ENCODE measurements around the gene ARFIP1.
"Not testable (repeated sequence)": the region's sequence is repeated elsewhere in the genome, so short reads cannot be mapped to it uniquely, and the experiment has no call there.

Gene ARFIP1, protein sequence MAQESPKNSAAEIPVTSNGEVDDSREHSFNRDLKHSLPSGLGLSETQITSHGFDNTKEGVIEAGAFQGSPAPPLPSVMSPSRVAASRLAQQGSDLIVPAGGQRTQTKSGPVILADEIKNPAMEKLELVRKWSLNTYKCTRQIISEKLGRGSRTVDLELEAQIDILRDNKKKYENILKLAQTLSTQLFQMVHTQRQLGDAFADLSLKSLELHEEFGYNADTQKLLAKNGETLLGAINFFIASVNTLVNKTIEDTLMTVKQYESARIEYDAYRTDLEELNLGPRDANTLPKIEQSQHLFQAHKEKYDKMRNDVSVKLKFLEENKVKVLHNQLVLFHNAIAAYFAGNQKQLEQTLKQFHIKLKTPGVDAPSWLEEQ

DNA sequence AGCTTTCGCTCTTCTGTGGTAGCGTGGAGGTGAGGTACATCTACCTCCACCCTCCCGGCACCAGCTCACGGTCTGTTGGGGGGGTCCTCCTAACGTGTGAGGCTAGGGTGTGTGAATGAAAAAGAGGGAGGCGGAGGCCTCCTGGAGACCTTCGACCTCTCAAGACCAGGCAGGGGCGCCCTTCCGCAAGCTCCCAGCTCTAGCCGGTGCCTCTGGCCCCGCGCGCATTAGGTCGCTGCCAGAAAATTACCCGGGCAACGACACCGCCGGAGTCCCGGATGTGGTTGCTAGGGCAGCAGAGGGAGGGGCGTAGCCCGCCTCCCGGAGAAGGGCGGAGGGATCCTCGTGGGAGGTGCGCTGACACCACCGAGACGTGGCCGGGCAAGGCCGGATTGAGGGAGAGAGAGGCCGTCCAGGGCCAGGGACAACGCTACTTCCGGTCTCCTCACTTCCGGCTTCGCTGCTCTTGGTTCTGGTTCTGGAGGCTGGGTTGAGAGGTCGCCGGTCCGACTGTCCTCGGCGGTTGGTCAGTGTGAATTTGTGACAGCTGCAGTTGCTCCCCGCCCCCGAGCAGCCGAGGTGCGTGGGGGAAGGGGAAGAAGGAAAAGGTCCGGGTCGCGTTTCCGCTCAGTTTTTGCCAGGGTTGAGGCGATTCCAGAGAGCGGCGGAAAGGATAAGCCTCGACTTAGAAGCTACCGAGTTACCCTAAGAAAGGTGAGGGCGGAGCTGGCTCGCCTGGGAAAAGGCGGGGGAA lies at the start of gene ARFIP1, which contains the start of gene TIGD4:
Gene ARFIP1, plus strand, starts transcription at position 442 of the 754 bp plus-strand sequence. CDS start 49,680 bp downstream, outside the sequence.
Gene TIGD4, minus strand, starts transcription at position 218 of the 754 bp plus-strand sequence. CDS start 8,726 bp downstream, outside the sequence.
- DNase-seq (ENCODE audit: low read depth), result peak; percentile 96

DNA sequence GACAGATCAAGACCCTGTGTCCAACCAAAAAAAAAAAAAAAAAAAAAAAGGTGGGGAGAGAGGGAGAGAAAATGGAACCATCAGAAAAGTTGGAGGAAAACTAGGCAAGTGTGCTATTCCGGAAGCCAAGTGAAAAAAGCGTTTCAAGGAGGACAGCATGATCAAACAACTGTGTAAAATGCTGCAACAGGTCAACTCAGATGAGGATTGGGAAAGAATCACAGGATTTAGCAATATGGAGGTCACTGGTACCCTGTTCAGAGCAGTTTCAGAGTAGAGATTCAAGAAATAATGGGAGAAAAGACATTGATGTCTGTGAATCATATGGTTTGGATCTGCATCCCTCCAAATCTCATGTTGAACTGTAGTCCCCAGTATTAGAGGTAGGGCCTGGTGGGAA lies 47.8 kb upstream of the ARFIP1 start:
- no peak for DNase-seq (ENCODE audit: low read depth)

DNA sequence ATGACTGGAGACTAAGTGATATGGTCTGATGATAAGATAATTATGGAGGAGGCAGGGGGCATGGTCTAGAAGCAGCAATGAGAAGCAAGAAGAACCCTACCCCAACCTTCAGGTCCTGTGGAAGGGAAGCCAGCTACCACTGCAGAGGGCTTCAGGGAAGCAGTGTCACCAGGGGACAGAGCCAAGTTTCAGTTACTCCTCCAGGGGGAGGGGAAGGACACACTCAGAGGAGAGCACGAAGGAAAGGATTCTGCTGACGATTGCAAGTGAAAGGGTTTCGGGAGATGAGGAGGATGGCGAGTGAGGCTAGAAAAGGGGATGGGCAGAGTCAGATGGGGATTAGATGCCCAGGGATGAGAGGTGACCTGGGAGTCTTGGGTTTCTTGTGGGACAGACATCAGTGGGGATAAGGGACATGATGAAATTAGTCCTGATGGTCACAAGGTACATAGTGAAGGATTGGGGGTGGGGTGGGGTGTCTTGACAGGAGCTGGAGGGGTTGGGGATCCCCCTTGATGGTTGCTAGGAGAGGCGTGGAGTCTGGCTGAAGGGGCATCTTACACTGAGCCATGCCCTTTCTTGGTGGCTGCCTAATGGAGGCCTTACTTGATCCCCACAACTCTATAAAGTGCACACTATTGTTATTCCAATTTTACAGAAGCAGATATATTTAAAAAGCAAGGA lies 45.6 kb upstream of the ARFIP1 start:
- no peak for DNase-seq (ENCODE audit: low read depth)

DNA sequence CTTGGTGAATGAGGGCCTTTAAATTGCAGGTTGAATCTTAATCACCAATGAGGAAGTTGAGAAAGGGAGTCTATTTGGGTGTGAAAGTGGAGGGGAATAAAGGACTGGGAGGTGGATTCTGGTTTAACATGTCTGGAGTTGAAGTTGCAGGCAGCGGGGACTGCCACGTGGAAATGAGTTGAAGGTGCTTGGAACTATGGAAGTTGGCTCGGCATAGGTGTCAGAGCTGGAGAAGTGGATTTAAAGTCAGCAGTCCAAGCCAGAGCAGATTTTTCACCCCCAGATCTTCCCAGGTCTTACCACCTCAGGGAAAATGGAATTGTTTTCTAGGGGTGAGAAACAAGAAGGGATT lies 45.1 kb upstream of the ARFIP1 start:
- no peak for DNase-seq (ENCODE audit: low read depth)

DNA sequence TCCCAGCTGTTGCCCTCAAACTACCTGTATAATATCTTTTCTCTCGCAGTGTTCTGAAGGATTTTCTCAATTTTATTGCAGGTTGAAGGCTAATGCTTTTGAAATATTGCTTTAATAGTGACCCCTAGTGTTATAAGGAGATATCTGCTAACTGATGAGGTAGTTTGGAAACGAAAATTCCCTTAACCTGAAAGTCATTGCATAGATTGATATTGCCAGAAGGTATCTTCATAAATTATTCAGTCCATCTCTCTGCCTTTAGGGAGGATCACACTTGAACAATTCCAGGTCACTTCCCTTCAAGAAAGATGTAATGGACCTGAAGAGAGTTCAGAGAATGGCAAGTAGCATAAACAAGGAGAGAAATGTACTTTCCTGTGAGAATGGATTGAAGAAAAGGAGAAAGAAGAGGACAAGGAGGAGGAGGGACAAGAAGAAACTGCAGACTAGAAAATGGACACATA lies 44.3 kb upstream of the ARFIP1 start:
- DNase-seq (ENCODE audit: low read depth), result no peak

DNA sequence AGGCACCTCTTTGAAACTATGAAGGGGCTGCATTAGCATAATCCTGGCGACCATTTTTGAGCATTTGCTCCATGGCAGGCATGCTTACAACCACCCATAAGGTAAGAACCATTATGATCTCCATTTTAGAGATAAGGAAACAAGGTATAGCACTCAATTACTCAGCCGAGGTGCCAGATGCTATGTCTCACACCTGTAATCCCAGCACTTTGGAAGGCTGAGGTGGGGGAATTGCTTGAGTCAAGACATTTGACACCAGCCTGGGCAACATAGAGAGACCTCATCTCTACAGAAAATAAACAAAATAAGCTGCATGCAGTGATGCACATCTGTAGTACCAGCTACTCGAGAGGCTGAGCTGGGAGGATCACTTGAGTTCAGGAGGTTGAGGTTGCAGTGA lies 43.8 kb upstream of the ARFIP1 start:
- DNase-seq (ENCODE audit: low read depth), result no peak

DNA sequence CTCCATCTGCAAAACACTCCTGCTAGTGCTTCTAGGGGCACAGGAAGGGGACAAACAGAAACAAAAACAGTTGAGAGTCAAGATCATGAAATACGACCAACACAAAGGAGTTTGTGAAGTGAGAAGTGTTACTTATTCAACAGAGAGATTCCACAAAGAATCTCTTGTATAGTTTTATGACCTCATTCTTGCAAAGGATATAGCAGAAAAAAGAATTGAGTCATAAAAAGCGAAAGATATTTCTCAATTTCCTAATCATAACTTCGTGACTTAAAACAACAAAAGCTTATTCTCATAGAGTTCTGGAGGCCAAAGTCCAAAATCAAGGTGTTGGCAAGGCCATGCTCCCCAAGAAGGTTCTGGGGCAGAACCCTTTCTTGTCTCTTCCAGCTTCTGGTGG lies 40.9 kb upstream of the ARFIP1 start:
- no peak for DNase-seq (ENCODE audit: low read depth)

DNA sequence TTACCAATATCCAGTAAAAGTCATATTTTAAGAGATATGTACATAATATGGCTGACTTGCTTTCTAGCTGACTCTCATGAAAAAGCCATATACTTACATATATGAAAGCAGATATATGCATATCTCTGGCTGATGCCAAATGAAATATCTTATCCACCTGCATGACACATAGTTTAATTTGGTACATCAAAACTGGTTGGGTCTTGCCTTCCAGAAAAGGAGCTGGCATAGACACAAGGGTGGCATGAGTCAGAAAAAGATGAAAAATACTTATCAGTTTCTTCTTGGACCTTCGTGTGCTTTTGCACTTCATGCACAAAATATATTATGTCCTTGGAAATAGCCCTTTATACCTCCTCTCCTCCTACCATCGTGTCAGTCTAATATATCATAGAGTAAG lies 32.3 kb upstream of the ARFIP1 start:
- DNase-seq (ENCODE audit: low read depth), result no peak

DNA sequence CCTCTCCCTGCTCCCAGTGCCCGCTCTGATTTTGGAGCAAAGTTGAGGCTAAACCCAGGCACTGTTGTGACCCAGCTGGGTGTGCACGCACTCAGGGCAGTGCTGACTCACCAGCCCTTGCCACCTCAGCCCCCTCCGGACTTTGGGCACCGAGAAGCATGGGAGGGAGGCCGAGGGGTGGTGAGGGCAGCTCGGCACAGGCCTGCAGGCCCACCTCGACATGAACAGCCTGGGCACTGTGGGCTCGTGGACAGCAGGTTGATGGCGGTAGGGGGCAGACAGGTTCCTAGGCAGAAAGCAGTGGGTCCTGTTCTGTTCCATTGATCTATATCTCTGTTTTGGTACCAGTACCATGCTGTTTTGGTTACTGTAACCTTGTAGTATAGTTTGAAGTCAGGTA lies 31.1 kb upstream of the ARFIP1 start:
- DNase-seq (ENCODE audit: low read depth), result no peak

DNA sequence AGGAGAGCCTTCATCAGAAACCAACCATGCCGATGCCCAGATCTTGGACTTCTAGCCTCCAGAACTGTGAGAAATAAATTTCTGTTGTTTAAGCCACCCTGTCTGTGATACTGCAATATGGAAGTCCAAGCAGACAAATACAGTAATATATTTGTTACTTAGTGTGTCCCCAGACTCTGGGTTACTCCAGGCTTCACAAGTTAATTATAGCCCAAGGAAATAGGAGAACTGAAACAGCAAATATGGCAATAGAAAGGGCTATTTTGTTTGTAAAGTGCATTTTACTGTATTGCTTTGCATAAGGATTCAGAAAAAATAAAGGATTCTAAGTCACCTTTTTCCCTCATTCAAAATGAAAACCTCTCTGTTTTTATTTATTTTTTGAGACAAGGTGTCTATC lies 16.0 kb upstream of the ARFIP1 start:
- DNase-seq (ENCODE audit: low read depth), result no peak

DNA sequence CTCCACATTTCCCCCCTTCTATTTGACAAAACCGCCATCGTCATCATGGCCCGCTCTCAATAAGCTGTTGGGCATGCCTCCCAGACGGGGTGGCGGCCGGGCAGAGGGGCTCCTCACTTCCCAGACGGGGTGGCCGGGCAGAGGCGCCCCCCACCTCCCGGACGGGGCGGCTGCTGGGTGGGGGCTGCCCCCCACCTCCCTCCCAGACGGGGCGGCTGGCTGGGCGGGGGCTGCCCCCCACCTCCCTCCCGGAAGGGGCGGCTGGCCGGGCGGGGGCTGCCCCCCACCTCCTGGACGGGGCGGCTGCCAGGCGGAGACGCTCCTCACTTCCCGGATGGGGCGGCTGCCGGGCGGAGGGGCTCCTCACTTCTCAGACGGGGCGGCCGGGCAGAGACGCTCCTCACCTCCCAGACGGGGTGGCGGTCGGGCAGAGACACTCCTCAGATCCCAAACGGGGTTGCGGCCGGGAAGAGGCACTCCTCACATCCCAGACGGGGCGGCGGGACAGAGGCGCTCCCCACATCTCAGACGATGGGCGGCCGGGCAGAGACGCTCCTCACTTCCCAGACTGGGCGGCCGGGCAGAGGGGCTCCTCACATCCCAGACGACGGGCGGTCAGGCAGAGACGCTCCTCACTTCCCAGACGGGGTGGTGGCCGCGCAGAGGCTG lies 14.6 kb upstream of the ARFIP1 start:
- DNase-seq (ENCODE audit: low read depth), result not testable (repeated sequence)

DNA sequence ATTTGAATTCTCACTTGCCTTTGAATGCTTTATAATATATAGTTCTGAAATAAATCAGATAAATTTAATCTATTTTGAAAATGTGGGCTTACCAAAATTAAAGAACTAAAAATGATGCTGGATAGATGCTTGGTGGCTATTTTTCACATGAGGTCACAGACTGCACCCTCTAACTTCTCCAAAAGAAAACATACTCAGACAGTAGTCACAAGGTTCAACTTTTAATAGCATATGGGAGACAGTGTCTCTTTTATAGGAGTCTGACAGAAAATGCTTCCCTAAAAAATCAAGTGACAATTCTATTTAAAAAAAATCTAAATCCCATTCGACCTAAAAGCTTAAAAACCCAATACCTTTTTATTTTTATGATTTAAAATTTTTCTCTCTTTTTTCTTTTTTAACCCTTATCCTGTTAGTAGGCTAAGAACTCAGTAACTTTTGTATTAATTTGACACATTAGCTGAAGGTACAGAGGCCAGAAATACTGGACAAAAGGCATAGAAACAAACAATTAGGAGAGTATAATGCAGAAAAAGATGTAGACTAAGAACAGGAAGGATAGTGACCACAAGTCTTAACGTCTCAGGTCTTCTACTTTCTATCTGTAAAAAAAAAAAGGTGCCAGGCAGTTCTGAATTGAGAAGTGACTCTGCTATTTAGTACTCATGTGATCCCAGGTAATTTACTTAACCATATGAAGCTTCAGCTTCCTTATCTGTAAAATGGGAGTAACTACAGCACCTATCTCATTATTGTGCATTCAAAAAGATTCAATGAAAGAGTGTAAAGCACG lies 7.8 kb upstream of the ARFIP1 start:
- DNase-seq (ENCODE audit: low read depth), result no peak

DNA sequence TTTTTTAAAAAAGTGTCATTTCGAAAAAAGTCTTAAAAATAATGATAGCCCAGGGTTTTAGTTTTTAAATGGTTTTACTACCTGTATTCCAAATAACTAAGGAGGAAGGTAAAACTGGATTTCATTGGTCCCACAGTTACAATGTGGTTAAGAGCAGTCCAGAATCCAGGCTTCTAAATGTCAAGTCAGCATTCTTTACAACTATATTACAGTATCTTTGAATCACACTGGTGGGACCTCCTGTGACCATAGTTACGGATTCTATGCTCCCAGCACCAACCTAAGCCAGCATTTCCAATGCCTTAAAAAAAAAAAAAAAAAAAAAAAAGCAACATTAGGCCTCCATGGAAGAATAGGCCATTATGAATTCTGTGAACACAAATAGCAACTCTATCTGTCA lies 6.4 kb upstream of the ARFIP1 start:
- no peak for DNase-seq (ENCODE audit: low read depth)

DNA sequence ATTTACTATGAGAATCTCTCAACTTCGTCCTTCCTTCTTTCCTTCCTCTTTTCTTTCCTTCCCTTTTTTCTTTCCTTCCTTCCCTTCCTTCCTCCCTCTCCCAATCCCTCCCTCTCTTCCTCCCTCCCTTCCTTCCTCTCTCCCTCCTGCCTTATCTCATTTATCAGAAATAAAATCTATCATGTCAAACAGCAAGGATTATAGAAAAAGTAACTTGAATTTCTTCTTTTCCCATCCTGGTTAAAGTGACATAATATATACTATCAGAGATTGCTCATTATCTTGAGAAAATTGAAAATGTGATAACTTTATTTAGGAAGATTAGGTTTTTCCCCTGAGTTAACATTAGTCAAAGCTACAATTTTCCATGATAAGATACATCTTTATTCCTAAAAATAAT lies 5.8 kb upstream of the ARFIP1 start:
- DNase-seq (ENCODE audit: low read depth), result no peak

DNA sequence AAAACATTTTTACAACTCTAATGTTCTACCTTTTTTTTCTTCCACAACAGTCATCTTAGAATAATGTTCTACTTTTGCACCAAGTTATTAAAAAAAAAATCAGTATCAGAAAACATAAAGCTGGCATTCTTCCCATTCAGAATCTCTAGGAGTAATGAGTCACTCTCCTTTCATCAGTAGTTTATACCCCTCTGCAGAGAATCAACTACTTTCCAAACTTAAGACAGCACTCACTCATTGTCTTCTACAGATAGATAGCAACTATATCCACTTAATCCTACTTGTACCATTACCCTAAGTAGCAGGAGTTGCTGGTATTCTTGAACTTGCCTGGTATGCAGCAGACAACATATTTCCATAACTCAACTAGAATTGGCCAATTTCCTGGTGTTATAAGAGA lies 3.4 kb upstream of the ARFIP1 start:
- DNase-seq (ENCODE audit: low read depth), result no peak

DNA sequence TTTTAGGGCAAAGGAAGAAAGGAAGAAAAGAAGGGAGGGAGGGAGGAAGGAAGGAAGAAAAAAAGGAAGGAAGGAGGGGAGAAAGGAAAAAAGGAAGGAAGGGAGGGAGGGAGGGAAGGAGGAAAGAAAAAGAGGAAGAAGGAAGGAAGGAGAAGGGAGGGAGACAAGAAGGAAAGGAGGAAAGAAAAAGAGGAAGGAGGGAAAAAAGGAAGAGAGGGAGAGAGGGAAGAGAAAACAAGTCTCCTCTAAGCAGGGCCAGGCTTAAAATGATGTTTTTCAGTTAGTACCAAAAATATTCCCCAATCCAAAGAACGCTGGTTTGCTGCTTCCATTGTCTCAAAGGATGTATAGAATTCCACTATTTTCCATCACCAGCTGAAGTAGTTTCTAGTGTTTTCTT lies 2.3 kb upstream of the ARFIP1 start:
- no peak for DNase-seq (ENCODE audit: low read depth)

DNA sequence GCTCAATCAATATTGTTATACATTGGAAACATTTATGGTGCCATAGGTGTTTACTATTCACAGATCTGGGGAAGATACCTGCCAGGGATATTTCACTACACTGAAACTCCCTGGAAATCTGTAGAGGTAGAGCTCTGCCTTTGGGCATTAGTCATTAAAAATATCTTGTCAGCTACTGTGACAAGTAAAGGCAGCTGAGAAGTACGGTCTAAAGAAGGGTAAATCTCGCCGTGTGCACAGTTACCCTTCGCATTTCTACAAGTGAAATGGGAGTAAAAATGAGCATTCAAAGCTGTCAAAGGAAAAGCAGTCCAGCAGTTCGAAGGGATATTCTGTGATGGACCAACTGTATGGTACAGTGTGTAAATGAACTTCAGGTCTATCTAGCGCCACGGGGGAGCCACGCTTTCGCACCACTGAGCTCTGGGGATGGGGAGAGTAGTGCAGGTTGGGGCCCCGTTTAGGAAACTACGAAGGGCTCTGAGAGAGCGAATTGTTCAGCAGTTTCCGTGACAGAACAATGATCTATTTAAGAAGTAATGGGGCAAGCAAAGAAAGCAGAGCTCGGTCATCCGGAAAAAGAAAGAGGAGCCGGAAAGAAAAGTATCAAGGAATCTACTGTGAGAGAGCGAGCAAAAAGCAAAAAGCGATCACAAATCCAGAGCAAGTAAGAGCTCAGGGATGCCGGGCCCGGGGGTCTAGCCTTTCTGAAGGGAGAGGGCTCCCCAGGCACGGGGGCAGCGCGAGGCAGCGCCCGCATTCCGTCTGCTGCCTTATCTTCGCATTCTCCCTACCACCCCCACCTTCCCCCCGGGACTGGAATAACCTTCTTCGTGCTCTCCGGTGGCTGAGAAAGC lies 870 bp upstream of the ARFIP1 start:
- DNase-seq (ENCODE audit: low read depth), result no peak

DNA sequence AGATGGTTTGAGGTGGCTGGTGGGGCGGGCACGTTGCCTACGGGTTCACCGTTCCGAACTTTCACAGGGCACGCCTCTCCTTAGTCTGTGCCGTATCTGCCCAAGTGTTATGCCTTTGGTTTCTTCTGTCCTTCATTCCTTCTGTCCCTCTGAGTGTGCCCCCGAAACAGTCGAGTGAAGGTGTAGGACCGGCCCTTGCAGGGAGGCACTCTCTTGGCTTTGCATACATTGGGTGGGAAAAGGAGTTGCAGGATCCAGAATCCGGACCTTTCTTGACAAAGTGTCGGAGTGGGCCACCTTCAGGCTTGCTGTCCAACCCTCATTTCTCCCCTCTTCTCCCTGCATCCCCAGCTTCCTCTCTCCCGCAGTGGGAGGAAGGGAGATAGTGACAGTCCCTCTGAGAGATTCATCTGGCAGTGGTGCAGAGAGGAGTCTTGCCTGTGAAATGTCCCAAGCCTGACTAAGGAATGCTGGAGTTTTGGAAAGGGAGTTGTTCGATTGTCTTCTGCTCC lies 569 bp downstream of the ARFIP1 start:
- peak; percentile 13 for DNase-seq (ENCODE audit: low read depth)

DNA sequence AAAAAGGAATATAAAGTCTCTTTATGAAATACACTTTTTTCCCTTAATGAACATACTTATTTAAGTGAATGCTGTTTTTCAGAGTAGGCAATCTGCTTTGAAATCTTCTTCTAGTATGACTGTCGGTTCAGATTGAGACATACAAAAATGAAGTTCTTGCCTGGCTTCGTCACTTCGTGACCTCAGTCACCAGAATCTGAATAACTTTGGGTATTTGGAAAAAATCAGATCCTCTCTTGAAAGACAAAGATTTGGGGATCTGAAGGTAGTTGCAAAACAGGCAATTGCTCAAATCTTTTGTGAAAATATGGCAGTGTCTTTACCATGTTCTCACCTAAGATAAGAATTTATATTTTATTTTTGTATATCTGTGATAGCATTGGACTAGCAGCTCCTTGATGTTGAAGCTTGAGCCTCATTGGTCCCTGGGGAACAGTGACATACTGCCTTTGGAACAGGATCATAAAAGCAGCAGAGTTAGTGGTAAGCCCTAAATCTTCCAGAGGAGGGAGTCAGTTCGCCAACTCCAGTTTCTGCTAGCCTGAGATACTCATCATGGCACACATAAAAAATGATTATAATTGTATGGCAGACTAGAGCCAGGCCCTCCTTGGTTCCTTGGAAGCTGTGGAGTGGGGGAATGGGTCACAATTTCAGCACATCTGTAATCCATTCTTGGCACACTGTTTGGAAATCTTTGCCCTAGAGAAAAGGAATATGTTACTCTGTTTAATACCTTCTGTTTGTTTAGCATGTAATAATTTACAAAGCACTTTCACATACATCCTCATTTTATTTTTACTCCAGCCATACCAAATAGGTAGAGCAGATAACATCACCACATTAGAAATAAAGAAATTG lies 5.0 kb downstream of the ARFIP1 start:
- peak; percentile 63 for DNase-seq (ENCODE audit: low read depth)

Measured in stromal cell of bone marrow (primary cell).